Caco-2 (cell line): ENCODE measurements around the gene SASH3. TPM values are rescaled to one million over a fixed set of nuclear protein-coding genes. Genes with fewer than 3 reads are reported as not detected.

Experiments used
- BruUV-seq: library from RNA; stranded (reverse); fragments of 400-500 nt; replicated peaks from 2 replicates; lab custom pipeline; 2021; lab: Mats Ljungman, UMichigan
- CTCF ChIA-PET: fragments of 300-600 bp; sonication (Branson Sonifier 250); formaldehyde crosslinking; loops from one replicate; lab custom pipeline; 2022; ENCODE audit warnings: antibody characterized with exemption; lab: Charles Lee
- POLR2A ChIA-PET: fragments of 300-600 bp; sonication (Branson Sonifier 250); formaldehyde crosslinking; loops from one replicate; lab custom pipeline; 2022; ENCODE audit warnings: antibody characterized with exemption; lab: Charles Lee
- DNase-seq, 2 experiments: peaks; one replicate each; pipeline versions ENCODE4 v3.0.0 to v3.0.0-alpha.2; 2020 to 2022
- H3K27me3 ChIP-seq: replicated peaks from 2 replicates; pipeline ENCODE4 v1.6.0; 2011; ENCODE audit warnings: low read length; ENCODE audit not compliant: control insufficient read depth, insufficient read depth
- H3K36me3 ChIP-seq: 2 replicates; pipeline ENCODE4 v1.5.1; 2011; ENCODE audit warnings: low read length; ENCODE audit not compliant: control insufficient read depth, insufficient read depth
- H3K4me1 ChIP-seq: fragments of 250-450 bp; sonication (Bioruptor Pico); 2 replicates; pipeline ENCODE4 v1.5.1; 2020; ENCODE audit warnings: mild to moderate bottlenecking
- H3K4me3 ChIP-seq: 2 replicates; pipeline ENCODE4 v1.5.1; 2011; ENCODE audit warnings: low read depth, mild to moderate bottlenecking, control low read depth, low read length
- H3K9me3 ChIP-seq: fragments of 250-450 bp; sonication (Bioruptor Pico); 2 replicates; pipeline ENCODE4 v1.5.1; 2020; ENCODE audit warnings: mild to moderate bottlenecking, moderate library complexity
- H3K27ac Mint-ChIP-seq: one replicate; pipeline ENCODE4 v1.8.0; 2022; ENCODE audit warnings: mixed read lengths; ENCODE audit not compliant: unreplicated experiment
- H3K27me3 Mint-ChIP-seq: one replicate; pipeline ENCODE4 v1.8.0; 2022; ENCODE audit warnings: mixed read lengths; ENCODE audit not compliant: insufficient read depth, unreplicated experiment
- H3K36me3 Mint-ChIP-seq: one replicate; pipeline ENCODE4 v1.8.0; 2022; ENCODE audit warnings: mild to moderate bottlenecking, mixed read lengths; ENCODE audit not compliant: insufficient read depth, unreplicated experiment
- H3K4me1 Mint-ChIP-seq: one replicate; pipeline ENCODE4 v1.8.0; 2022; ENCODE audit warnings: low read depth, mixed read lengths; ENCODE audit not compliant: unreplicated experiment
- H3K4me3 Mint-ChIP-seq: one replicate; pipeline ENCODE4 v1.8.0; 2022; ENCODE audit warnings: mild to moderate bottlenecking, moderate library complexity, mixed read lengths; ENCODE audit not compliant: unreplicated experiment
- H3K9me3 Mint-ChIP-seq: one replicate; pipeline ENCODE4 v1.8.0; 2022; ENCODE audit warnings: mixed read lengths; ENCODE audit not compliant: unreplicated experiment
- intact Hi-C: fragments of 100-400 bp; cut with micrococcal nuclease; formaldehyde crosslinking; loops from one replicate; pipeline ENCODE4 v1.10.0; 2022; ENCODE audit not compliant: unreplicated experiment
- total RNA-seq: library from RNA; stranded (reverse); gene quantifications from 2 replicates; pipeline ENCODE4 v1.2.3, GENCODE V29; 2022
- TF ChIP-seq, protein P1 (sequence below), 2 experiments: fragments of 200-600 bp in 1 of 2; IDR thresholded peaks; 1 replicate in 1 of 2; 2 replicates in 1 of 2; pipeline versions ENCODE4 v1.5.1 to v1.8.0; 2011 to 2022; ENCODE audit warnings: antibody characterized with exemption in 1 of 2, control low read depth in 1 of 2, inconsistent platforms in 1 of 2, low read depth in 1 of 2, low read length in 1 of 2, mild to moderate bottlenecking in 1 of 2, moderate library complexity in 1 of 2; ENCODE audit not compliant: insufficient read depth in 1 of 2, severe bottlenecking in 1 of 2, unreplicated experiment in 1 of 2

The SASH3 gene
- total RNA-seq, 1 experiment from 2014 or later: not detected

DNA sequence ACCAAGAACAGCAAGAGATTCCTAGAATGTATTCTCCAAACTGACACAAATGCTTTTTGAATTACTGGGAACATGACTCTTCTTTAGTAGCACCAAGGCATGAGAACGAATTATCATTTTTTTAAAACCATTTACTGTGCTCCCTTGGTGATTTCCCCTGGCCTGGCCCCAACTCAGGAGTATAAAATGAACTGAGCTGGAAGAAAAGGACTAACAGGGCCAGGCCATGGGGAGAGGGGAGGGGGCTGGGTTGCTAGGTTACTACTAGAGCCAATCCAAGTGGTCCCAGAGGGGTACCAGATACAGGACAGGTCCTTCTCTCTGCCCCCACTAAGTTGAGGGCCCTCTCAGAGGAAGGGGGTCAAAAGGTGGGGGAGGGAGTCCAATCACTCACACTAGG, 23.1 kb downstream of the SASH3 start:
- DNase-seq: no peak
- ChIA-PET CTCF (no interaction called here), POLR2A (no interaction called here)
- H3K4me1 Mint-ChIP-seq: no peaks in the 10 kb centered on the region
- no TSS peak for BruUV-seq
- no peak overlapping the region for H3K27ac Mint-ChIP-seq
- Histone ChIP-seq H3K27me3 (no peaks in the 10 kb centered on the region), H3K4me1 (no peaks in the 10 kb centered on the region), H3K9me3 (no peaks in the 10 kb centered on the region), H3K4me3 (no peak overlapping the region), H3K36me3 (no peaks in the 10 kb centered on the region)
- no peaks in the 10 kb centered on the region for H3K27me3 Mint-ChIP-seq
- no peaks in the 10 kb centered on the region for H3K9me3 Mint-ChIP-seq
- intact Hi-C loops: no loop called here
- TF ChIP-seq, protein P1, sequence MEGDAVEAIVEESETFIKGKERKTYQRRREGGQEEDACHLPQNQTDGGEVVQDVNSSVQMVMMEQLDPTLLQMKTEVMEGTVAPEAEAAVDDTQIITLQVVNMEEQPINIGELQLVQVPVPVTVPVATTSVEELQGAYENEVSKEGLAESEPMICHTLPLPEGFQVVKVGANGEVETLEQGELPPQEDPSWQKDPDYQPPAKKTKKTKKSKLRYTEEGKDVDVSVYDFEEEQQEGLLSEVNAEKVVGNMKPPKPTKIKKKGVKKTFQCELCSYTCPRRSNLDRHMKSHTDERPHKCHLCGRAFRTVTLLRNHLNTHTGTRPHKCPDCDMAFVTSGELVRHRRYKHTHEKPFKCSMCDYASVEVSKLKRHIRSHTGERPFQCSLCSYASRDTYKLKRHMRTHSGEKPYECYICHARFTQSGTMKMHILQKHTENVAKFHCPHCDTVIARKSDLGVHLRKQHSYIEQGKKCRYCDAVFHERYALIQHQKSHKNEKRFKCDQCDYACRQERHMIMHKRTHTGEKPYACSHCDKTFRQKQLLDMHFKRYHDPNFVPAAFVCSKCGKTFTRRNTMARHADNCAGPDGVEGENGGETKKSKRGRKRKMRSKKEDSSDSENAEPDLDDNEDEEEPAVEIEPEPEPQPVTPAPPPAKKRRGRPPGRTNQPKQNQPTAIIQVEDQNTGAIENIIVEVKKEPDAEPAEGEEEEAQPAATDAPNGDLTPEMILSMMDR (IDR thresholded peaks at IDR 0.05; ENCODE audit: insufficient read depth in 1 of 2, low read depth in 1 of 2, low read length in 1 of 2, severe bottlenecking in 1 of 2, unreplicated experiment in 1 of 2): no peak
- H3K36me3 Mint-ChIP-seq: peaks cover 28% of the 10 kb centered on the region
- no peak overlapping the region for H3K4me3 Mint-ChIP-seq

DNA sequence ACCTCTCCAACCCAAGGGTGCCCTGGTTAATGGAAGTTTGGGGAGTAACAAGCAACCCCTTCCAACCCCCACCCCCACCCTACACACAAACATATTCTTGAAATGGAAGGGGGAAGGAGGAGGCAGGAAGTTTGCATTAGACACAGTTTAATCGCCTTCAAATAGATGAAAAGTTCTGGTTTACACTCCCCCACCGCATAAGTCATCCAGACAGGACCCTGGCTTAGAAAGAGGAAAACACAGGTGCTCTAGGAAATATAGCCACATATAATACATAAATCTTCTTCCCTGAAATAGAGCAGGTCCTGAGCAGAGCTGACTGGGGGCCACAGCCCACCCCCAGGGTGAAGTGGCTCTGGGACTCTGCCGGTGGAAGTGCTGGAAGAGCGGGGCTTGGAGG, 25.1 kb downstream of the SASH3 start:
- Mint-ChIP-seq H3K27ac (no peak overlapping the region), H3K4me3 (no peak overlapping the region), H3K4me1 (no peaks in the 10 kb centered on the region), H3K9me3 (no peaks in the 10 kb centered on the region), H3K27me3 (no peaks in the 10 kb centered on the region), H3K36me3 (peaks cover 35% of the 10 kb centered on the region)
- TF ChIP-seq, protein P1 (IDR thresholded peaks at IDR 0.05; ENCODE audit: insufficient read depth in 1 of 2, low read depth in 1 of 2, low read length in 1 of 2, severe bottlenecking in 1 of 2, unreplicated experiment in 1 of 2): no peak
- Histone ChIP-seq H3K4me3 (no peak overlapping the region), H3K27me3 (no peaks in the 10 kb centered on the region), H3K9me3 (no peaks in the 10 kb centered on the region), H3K36me3 (no peaks in the 10 kb centered on the region), H3K4me1 (no peaks in the 10 kb centered on the region)
- ChIA-PET POLR2A (no interaction called here), CTCF (no interaction called here)
- no TSS peak for BruUV-seq
- no peak for DNase-seq
- intact Hi-C loops: no loop called here

DNA sequence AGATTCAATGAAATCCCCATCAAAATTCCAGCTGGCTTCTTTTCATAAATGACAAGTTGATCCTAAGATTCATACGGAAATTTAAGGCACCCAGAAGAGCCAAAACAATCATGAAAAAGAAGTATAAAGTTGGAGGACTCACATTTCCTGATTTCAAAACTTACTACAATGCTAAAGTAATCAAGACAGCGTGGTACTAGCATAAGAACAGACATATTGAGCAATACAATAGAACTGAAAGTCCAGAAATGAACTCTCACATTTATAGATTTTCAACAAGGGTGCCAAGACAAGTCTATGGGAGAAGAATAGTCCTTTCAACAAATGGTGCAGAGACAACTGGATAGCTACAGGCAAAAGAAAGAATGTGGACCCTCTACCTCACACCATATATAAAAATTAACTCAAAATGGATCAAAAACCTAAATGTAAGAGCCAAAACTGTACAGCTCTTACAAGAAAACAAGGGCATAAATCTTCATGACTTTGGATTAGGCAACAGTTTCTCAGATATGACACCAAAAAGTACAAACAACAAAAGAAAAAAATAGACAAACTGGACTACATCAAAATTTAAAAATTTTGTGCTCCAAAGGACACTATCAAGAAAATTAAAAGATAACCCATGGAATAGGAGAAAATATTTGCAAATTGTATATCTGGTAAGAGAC, 28.5 kb downstream of the SASH3 start:
- no peaks in the 10 kb centered on the region for H3K9me3 ChIP-seq
- Mint-ChIP-seq H3K4me1 (no peaks in the 10 kb centered on the region), H3K27me3 (no peaks in the 10 kb centered on the region), H3K27ac (no peak overlapping the region), H3K4me3 (no peak overlapping the region), H3K36me3 (peaks cover 49% of the 10 kb centered on the region), H3K9me3 (no peaks in the 10 kb centered on the region)
- TF ChIP-seq, protein P1 (IDR thresholded peaks at IDR 0.05; ENCODE audit: insufficient read depth in 1 of 2, low read depth in 1 of 2, low read length in 1 of 2, severe bottlenecking in 1 of 2, unreplicated experiment in 1 of 2): no peak
- BruUV-seq: no TSS peak
- intact Hi-C loops: no loop called here
- DNase-seq: no peak
- ChIA-PET POLR2A (no interaction called here), CTCF (no interaction called here)
- H3K4me3 ChIP-seq: no peak overlapping the region
- no peaks in the 10 kb centered on the region for H3K36me3 ChIP-seq
- no peaks in the 10 kb centered on the region for H3K27me3 ChIP-seq
- no peaks in the 10 kb centered on the region for H3K4me1 ChIP-seq
